Measurements from ENCODE around the gene SLC44A5. TPM values are rescaled to one million over a fixed set of nuclear protein-coding genes. Genes with fewer than 3 reads are reported as not detected.
"Not testable (repeated sequence)": the region's sequence is repeated elsewhere in the genome, so short reads cannot be mapped to it uniquely, and the experiment has no call there.

The SLC44A5 gene
- total RNA-seq (1 to 10 TPM in 2 of 4 donors, under 1 TPM in 2; 0.06 to 7.5 (median 1.4) TPM), polyA plus RNA-seq (under 1 TPM; 0.01 to 0.49 (median 0.01) TPM)
- long read RNA-seq, donor 1, partial matches to known transcripts: 4 of 8 reads
- long read RNA-seq, donor 1, other reads (novel, unspliced or antisense): 4 of 8 reads
- long read RNA-seq, donor 2, partial matches to known transcripts: 0 of 2 reads
- long read RNA-seq, donor 2, other reads (novel, unspliced or antisense): 2 of 2 reads

- DNase-seq (no peak), ATAC-seq (no peak)
- Histone ChIP-seq H3K27me3 (ENCODE audit: insufficient read depth in 3 of 3, low read length in 2 of 3) (peaks cover 0 to 42% (median 2%) of the 10 kb centered on the region in 3 donors), H3K4me3 (no peak within 1 kb of the TSS), H3K9me3 (no peaks in the 10 kb centered on the region), H3K36me3 (ENCODE audit: insufficient read depth in 1 of 2, low read depth in 1 of 2) (no peaks in the 10 kb centered on the region), H3K4me1 (no peaks in the 10 kb centered on the region), H3K27ac (no peak within 1 kb of the TSS)
- WGBS, 3 donors: 61 to 79% (median 76%) methylated on average over 1 of the region's 1 CpG
- TF ChIP-seq, protein P1, sequence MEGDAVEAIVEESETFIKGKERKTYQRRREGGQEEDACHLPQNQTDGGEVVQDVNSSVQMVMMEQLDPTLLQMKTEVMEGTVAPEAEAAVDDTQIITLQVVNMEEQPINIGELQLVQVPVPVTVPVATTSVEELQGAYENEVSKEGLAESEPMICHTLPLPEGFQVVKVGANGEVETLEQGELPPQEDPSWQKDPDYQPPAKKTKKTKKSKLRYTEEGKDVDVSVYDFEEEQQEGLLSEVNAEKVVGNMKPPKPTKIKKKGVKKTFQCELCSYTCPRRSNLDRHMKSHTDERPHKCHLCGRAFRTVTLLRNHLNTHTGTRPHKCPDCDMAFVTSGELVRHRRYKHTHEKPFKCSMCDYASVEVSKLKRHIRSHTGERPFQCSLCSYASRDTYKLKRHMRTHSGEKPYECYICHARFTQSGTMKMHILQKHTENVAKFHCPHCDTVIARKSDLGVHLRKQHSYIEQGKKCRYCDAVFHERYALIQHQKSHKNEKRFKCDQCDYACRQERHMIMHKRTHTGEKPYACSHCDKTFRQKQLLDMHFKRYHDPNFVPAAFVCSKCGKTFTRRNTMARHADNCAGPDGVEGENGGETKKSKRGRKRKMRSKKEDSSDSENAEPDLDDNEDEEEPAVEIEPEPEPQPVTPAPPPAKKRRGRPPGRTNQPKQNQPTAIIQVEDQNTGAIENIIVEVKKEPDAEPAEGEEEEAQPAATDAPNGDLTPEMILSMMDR (IDR thresholded peaks at IDR 0.05): no peak
- intact Hi-C loops (cut with DNase I): no loop called here
Observed at GRCh38 chr1:75611014-75611413, at the start of gene SLC44A5. SLC44A5 (minus strand) TSS chr1:75611114; CDS start chr1:75541447, 69,667 bp downstream.

- intact Hi-C loops (cut with DNase I): no loop called here
- no peaks in the 10 kb centered on the region for H3K36me3 ChIP-seq (ENCODE audit: insufficient read depth in 1 of 2, low read depth in 1 of 2)
- H3K27me3 ChIP-seq (ENCODE audit: insufficient read depth in 3 of 3, low read length in 2 of 3): no peaks in the 10 kb centered on the region
- 51 to 74% (median 54%) methylated on average over 1 of the region's 1 CpG for WGBS, 3 donors
- no peak for DNase-seq
- H3K4me3 ChIP-seq: no peak overlapping the region
- ATAC-seq: no peak
- TF ChIP-seq, protein P1 (IDR thresholded peaks at IDR 0.05): no peak
- no peak overlapping the region for H3K27ac ChIP-seq
- H3K4me1 ChIP-seq: no peaks in the 10 kb centered on the region
- H3K9me3 ChIP-seq: peaks cover 10% of the 10 kb centered on the region
Observed at GRCh38 chr1:75655931-75656330, 45.0 kb upstream of the SLC44A5 start.

GRCh38 chr1:75647183-75647582, 36.3 kb upstream of the SLC44A5 start:
- H3K27ac ChIP-seq; H3K36me3 ChIP-seq (ENCODE audit: insufficient read depth in 1 of 2, low read depth in 1 of 2); H3K4me1 ChIP-seq; intact Hi-C loops (cut with DNase I); ATAC-seq; H3K27me3 ChIP-seq (ENCODE audit: insufficient read depth in 3 of 3, low read length in 2 of 3); H3K4me3 ChIP-seq; DNase-seq; H3K9me3 ChIP-seq: not testable (repeated sequence)
- 66 to 73% (median 68%) methylated on average over 2 of the region's 2 CpGs for WGBS, 3 donors

DNA sequence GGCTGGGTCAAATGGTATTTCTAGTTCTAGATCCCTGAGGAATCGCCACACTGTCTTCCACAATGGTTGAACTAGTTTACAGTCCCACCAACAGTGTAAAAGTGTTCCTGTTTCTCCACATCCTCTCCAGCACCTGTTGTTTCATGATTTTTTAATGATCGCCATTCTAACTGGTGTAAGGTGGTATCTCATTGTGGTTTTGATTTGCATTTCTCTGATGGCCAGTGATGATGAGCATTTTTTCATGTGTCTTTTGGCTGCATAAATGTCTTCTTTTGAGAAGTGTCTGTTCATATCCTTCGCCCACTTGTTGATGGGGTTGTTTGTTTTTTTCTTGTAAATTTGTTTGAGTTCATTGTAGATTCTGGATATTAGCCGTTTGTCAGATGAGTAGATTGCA, 34.2 kb upstream of the SLC44A5 start:
- H3K36me3 ChIP-seq (ENCODE audit: insufficient read depth in 1 of 2, low read depth in 1 of 2); H3K4me1 ChIP-seq; intact Hi-C loops (cut with DNase I); H3K9me3 ChIP-seq; ATAC-seq; H3K27me3 ChIP-seq (ENCODE audit: insufficient read depth in 3 of 3, low read length in 2 of 3); H3K27ac ChIP-seq; DNase-seq; H3K4me3 ChIP-seq: not testable (repeated sequence)
- WGBS, 3 donors: 94 to 100% (median 95%) methylated on average over 2 of the region's 4 CpGs

DNA sequence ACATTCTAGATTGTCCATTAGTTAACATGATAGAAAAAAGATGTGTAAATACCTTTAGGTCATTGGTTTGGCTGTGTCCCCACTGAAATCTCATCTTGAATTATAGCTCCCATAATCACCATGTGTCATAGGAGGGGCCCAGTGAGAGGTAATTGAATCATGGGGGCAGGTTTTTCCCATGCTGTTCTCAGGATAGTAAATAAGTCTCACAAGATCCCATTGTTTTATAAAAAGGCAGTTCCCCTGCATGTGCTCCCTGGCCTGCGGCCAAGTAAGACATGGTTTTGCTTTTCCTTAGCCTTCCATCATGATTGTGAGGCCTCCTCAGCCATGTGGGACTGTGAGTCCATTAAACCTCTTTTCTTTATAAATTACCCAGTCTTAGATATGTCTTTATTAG, 32.5 kb upstream of the SLC44A5 start:
- DNase-seq (no peak), ATAC-seq (no peak)
- Histone ChIP-seq H3K36me3 (ENCODE audit: insufficient read depth in 1 of 2, low read depth in 1 of 2) (no peaks in the 10 kb centered on the region), H3K9me3 (peaks cover 5% of the 10 kb centered on the region), H3K4me1 (no peaks in the 10 kb centered on the region), H3K27me3 (ENCODE audit: insufficient read depth in 3 of 3, low read length in 2 of 3) (no peaks in the 10 kb centered on the region), H3K27ac (no peak overlapping the region), H3K4me3 (no peak overlapping the region)
- intact Hi-C loops (cut with DNase I): no loop called here
- TF ChIP-seq, protein P1 (IDR thresholded peaks at IDR 0.05): no peak
- WGBS, 3 donors: 39 to 46% (median 45%) methylated on average over 1 of the region's 1 CpG

GRCh38 chr1:75641325-75641724, 30.4 kb upstream of the SLC44A5 start:
- H3K36me3 ChIP-seq (ENCODE audit: insufficient read depth in 1 of 2, low read depth in 1 of 2): no peaks in the 10 kb centered on the region
- no peaks in the 10 kb centered on the region for H3K4me1 ChIP-seq
- intact Hi-C loops (cut with DNase I): no loop called here
- H3K9me3 ChIP-seq: peaks cover 2% of the 10 kb centered on the region
- ATAC-seq: no peak
- H3K27me3 ChIP-seq (ENCODE audit: insufficient read depth in 3 of 3, low read length in 2 of 3): no peaks in the 10 kb centered on the region
- DNase-seq: no peak
- no peak overlapping the region for H3K4me3 ChIP-seq
- H3K27ac ChIP-seq: no peak overlapping the region
- TF ChIP-seq, protein P1 (IDR thresholded peaks at IDR 0.05): no peak
- 68 to 81% (median 73%) methylated on average over 3 of the region's 3 CpGs for WGBS, 3 donors
